Dendritic cell treated with granulocyte-macrophage colony-stimulating factor and Interleukin-4, amounts not matched to agents 40 ng/mL and 50 ng/mL, for 4 days (primary cell): ENCODE data around the gene SLC38A6.

Source experiments
- H3K27ac Mint-ChIP-seq: one replicate; pipeline ENCODE4 v1.8.0; 2022; ENCODE audit warnings: mild to moderate bottlenecking, mixed read lengths
- H3K27me3 Mint-ChIP-seq: one replicate; pipeline ENCODE4 v1.8.0; 2022; ENCODE audit warnings: mild to moderate bottlenecking, mixed read lengths
- H3K36me3 Mint-ChIP-seq: one replicate; pipeline ENCODE4 v1.8.0; 2022; ENCODE audit warnings: low read depth, mixed read lengths
- H3K4me1 Mint-ChIP-seq: one replicate; pipeline ENCODE4 v1.8.0; 2022; ENCODE audit warnings: low read depth, mixed read lengths
- H3K4me3 Mint-ChIP-seq: one replicate; pipeline ENCODE4 v1.8.0; 2022; ENCODE audit warnings: mild to moderate bottlenecking, moderate library complexity, mixed read lengths
- H3K9me3 Mint-ChIP-seq: one replicate; pipeline ENCODE4 v1.8.0; 2022; ENCODE audit warnings: mixed read lengths
- intact Hi-C: fragments of 100-400 bp; cut with micrococcal nuclease; formaldehyde crosslinking; loops from one replicate; pipeline ENCODE4 v1.15.0; 2022

The SLC38A6 gene

GRCh38 chr14:60980811-60981632 lies at the start of gene SLC38A6, which contains the start of gene TRMT5:
TSS of gene SLC38A6 (plus strand) at chr14:60981245. CDS start at chr14:60981278, 33 bp downstream.
TSS of gene TRMT5 (minus strand) at chr14:60981079. CDS start at chr14:60980973, 106 bp downstream.
- intact Hi-C loops, result loop anchor here (5.0 kb wide), 1 partner anchor 324 kb away; no protein-coding TSS in a partner anchor
- Mint-ChIP-seq H3K4me3 (no peak within 1 kb of the TSS), H3K36me3 (peaks cover 21% of the 10 kb centered on the region), H3K27ac (no peak within 1 kb of the TSS), H3K27me3 (no peaks in the 10 kb centered on the region), H3K9me3 (no peaks in the 10 kb centered on the region), H3K4me1 (peaks cover 36% of the 10 kb centered on the region)

GRCh38 chr14:60933920-60934655 lies 47.0 kb upstream of the SLC38A6 start:
- Mint-ChIP-seq H3K4me1 (no peaks in the 10 kb centered on the region), H3K27me3 (no peaks in the 10 kb centered on the region), H3K9me3 (peaks cover 9% of the 10 kb centered on the region), H3K36me3 (no peaks in the 10 kb centered on the region), H3K27ac (no peak overlapping the region), H3K4me3 (no peak overlapping the region)
- intact Hi-C loops, result no loop called here

- Mint-ChIP-seq H3K36me3 (no peaks in the 10 kb centered on the region), H3K27me3 (no peaks in the 10 kb centered on the region), H3K9me3 (peaks cover 14% of the 10 kb centered on the region), H3K4me1 (no peaks in the 10 kb centered on the region), H3K27ac (no peak overlapping the region), H3K4me3 (no peak overlapping the region)
- intact Hi-C loops, result no loop called here
Observed at GRCh38 chr14:60935319-60935718, 45.7 kb upstream of the SLC38A6 start.

GRCh38 chr14:60943637-60944032 lies 37.4 kb upstream of the SLC38A6 start:
- Mint-ChIP-seq H3K27ac (no peak overlapping the region), H3K9me3 (peaks cover 19% of the 10 kb centered on the region), H3K4me3 (no peak overlapping the region), H3K4me1 (peaks cover 13% of the 10 kb centered on the region), H3K27me3 (no peaks in the 10 kb centered on the region), H3K36me3 (peaks cover 5% of the 10 kb centered on the region)
- intact Hi-C loops, result no loop called here

- peaks cover 13% of the 10 kb centered on the region for H3K9me3 Mint-ChIP-seq
- no peak overlapping the region for H3K27ac Mint-ChIP-seq
Observed at GRCh38 chr14:60944204-60944603, 36.8 kb upstream of the SLC38A6 start.

GRCh38 chr14:60945984-60946383 lies 35.1 kb upstream of the SLC38A6 start:
- H3K36me3 Mint-ChIP-seq, result peaks cover 5% of the 10 kb centered on the region
- peaks cover 9% of the 10 kb centered on the region for H3K9me3 Mint-ChIP-seq
- intact Hi-C loops, result no loop called here
- H3K27me3 Mint-ChIP-seq, result no peaks in the 10 kb centered on the region
- H3K4me3 Mint-ChIP-seq, result peak overlapping the region; percentile 37
- peak overlapping the region; percentile 79 for H3K27ac Mint-ChIP-seq
- peaks cover 13% of the 10 kb centered on the region for H3K4me1 Mint-ChIP-seq

More at GRCh38 chr14:60944204-60944603, 36.8 kb upstream of the SLC38A6 start:
- Mint-ChIP-seq H3K27me3 (no peaks in the 10 kb centered on the region), H3K4me1 (peaks cover 13% of the 10 kb centered on the region), H3K36me3 (peaks cover 5% of the 10 kb centered on the region), H3K4me3 (no peak overlapping the region)
- intact Hi-C loops, result no loop called here

- Mint-ChIP-seq H3K9me3 (peaks cover 9% of the 10 kb centered on the region), H3K4me1 (peaks cover 13% of the 10 kb centered on the region), H3K4me3 (no peak overlapping the region), H3K36me3 (peaks cover 5% of the 10 kb centered on the region), H3K27ac (peak overlapping the region; percentile 79), H3K27me3 (no peaks in the 10 kb centered on the region)
- intact Hi-C loops, result no loop called here
Observed at GRCh38 chr14:60946773-60947172, 34.3 kb upstream of the SLC38A6 start.

GRCh38 chr14:60951776-60952435 lies 29.1 kb upstream of the SLC38A6 start:
- Mint-ChIP-seq H3K27ac (no peak overlapping the region), H3K4me1 (no peaks in the 10 kb centered on the region), H3K36me3 (peaks cover 5% of the 10 kb centered on the region), H3K4me3 (no peak overlapping the region), H3K9me3 (peaks cover 11% of the 10 kb centered on the region), H3K27me3 (no peaks in the 10 kb centered on the region)
- intact Hi-C loops, result no loop called here

GRCh38 chr14:60956202-60956601 lies 24.8 kb upstream of the SLC38A6 start:
- H3K36me3 Mint-ChIP-seq, result peaks cover 27% of the 10 kb centered on the region
- no peaks in the 10 kb centered on the region for H3K4me1 Mint-ChIP-seq
- H3K27ac Mint-ChIP-seq, result no peak overlapping the region
- no peak overlapping the region for H3K4me3 Mint-ChIP-seq
- no peaks in the 10 kb centered on the region for H3K27me3 Mint-ChIP-seq
- peaks cover 48% of the 10 kb centered on the region for H3K9me3 Mint-ChIP-seq
- intact Hi-C loops, result no loop called here

GRCh38 chr14:60956632-60957031 lies 24.4 kb upstream of the SLC38A6 start:
- no peaks in the 10 kb centered on the region for H3K27me3 Mint-ChIP-seq
- peaks cover 48% of the 10 kb centered on the region for H3K9me3 Mint-ChIP-seq
- intact Hi-C loops, result no loop called here
- H3K4me3 Mint-ChIP-seq, result no peak overlapping the region
- H3K27ac Mint-ChIP-seq, result no peak overlapping the region
- H3K36me3 Mint-ChIP-seq, result peaks cover 27% of the 10 kb centered on the region
- no peaks in the 10 kb centered on the region for H3K4me1 Mint-ChIP-seq

- Mint-ChIP-seq H3K36me3 (peaks cover 27% of the 10 kb centered on the region), H3K27me3 (no peaks in the 10 kb centered on the region), H3K27ac (no peak overlapping the region), H3K4me1 (no peaks in the 10 kb centered on the region), H3K9me3 (peaks cover 48% of the 10 kb centered on the region), H3K4me3 (no peak overlapping the region)
- intact Hi-C loops, result no loop called here
Observed at GRCh38 chr14:60958146-60958545, 22.9 kb upstream of the SLC38A6 start.

GRCh38 chr14:60963761-60964160 lies 17.3 kb upstream of the SLC38A6 start:
- Mint-ChIP-seq H3K4me3 (no peak overlapping the region), H3K4me1 (no peaks in the 10 kb centered on the region), H3K27me3 (no peaks in the 10 kb centered on the region), H3K36me3 (peaks cover 7% of the 10 kb centered on the region), H3K27ac (no peak overlapping the region), H3K9me3 (peaks cover 20% of the 10 kb centered on the region)
- intact Hi-C loops, result no loop called here

- Mint-ChIP-seq H3K36me3 (no peaks in the 10 kb centered on the region), H3K4me1 (no peaks in the 10 kb centered on the region), H3K27me3 (no peaks in the 10 kb centered on the region), H3K9me3 (peaks cover 9% of the 10 kb centered on the region), H3K4me3 (no peak overlapping the region), H3K27ac (no peak overlapping the region)
- intact Hi-C loops, result no loop called here
Observed at GRCh38 chr14:60964904-60965303, 16.1 kb upstream of the SLC38A6 start.

GRCh38 chr14:60965402-60965801 lies 15.6 kb upstream of the SLC38A6 start:
- Mint-ChIP-seq H3K27me3 (no peaks in the 10 kb centered on the region), H3K36me3 (no peaks in the 10 kb centered on the region), H3K4me1 (no peaks in the 10 kb centered on the region), H3K9me3 (peaks cover 4% of the 10 kb centered on the region), H3K4me3 (no peak overlapping the region), H3K27ac (no peak overlapping the region)
- intact Hi-C loops, result no loop called here
